ENCODE measurements around the gene TOMM40.

DNA sequence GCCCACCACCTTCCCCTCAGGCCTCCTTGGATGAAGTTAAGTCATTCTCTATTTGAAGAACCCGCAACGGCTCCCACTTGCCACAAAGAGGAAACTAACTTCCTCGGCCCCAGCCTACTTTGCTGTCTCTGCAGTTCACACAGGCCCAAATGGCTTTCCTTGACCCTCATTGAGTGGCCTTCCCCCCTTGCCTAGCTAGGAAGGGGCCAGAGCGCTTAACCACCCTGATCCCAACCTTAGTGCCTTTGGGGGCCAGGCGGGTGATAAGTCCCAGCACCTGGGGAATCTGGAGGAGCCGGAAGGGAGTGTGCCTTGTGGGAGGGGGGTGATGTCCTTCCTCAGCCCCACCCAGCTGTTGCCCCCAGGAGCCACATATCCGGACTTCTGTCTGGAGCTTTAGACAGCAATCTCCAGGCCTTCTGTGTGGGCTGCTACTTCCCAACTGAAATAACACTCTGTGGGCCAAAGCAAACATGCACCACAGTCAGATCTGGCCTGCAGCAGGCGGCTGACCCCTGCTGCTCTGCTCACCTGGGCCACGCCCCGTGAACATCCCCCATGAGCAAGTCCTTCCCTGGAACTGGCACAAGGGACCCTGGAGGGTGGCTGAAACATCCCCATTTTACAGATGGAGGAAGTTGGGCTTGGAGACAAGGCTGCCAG lies 34.5 kb upstream of the TOMM40 start:
- TF ChIP-seq, protein P1, sequence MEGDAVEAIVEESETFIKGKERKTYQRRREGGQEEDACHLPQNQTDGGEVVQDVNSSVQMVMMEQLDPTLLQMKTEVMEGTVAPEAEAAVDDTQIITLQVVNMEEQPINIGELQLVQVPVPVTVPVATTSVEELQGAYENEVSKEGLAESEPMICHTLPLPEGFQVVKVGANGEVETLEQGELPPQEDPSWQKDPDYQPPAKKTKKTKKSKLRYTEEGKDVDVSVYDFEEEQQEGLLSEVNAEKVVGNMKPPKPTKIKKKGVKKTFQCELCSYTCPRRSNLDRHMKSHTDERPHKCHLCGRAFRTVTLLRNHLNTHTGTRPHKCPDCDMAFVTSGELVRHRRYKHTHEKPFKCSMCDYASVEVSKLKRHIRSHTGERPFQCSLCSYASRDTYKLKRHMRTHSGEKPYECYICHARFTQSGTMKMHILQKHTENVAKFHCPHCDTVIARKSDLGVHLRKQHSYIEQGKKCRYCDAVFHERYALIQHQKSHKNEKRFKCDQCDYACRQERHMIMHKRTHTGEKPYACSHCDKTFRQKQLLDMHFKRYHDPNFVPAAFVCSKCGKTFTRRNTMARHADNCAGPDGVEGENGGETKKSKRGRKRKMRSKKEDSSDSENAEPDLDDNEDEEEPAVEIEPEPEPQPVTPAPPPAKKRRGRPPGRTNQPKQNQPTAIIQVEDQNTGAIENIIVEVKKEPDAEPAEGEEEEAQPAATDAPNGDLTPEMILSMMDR (IDR thresholded peaks at IDR 0.05): no peak
- TF ChIP-seq POLR2A (IDR thresholded peaks at IDR 0.05): no peak

Data from body of pancreas (tissue), 4 donors.